Astrocyte (in vitro differentiated cells and primary cell): ENCODE measurements around the gene PRSS57. TPM values are rescaled to one million over a fixed set of nuclear protein-coding genes. Genes with fewer than 3 reads are reported as not detected.
A peak's percentile ranks its signal among the peaks of the same experiment; 100 is the strongest.

Experiments used
- DNase-seq: peaks from one replicate; pipeline ENCODE4 v3.0.0-alpha.2; 2010; ENCODE audit warnings: low read depth
- FAIRE-seq: peaks from 2 replicates; lab custom pipeline; 2011; peaks lifted over from hg19 to GRCh38; lab: Jason Lieb, UNC
- H2AFZ ChIP-seq: 2 replicates; pipeline ENCODE4 v1.6.0; 2012; ENCODE audit warnings: low read depth, low read length, inconsistent platforms
- H3K27ac ChIP-seq: 2 replicates; pipeline ENCODE4 v1.5.1; 2011; ENCODE audit warnings: low read depth, low read length, inconsistent platforms
- H3K27me3 ChIP-seq: 2 replicates; pipeline ENCODE4 v1.6.0; 2011; ENCODE audit warnings: low read length, inconsistent platforms; ENCODE audit not compliant: insufficient read depth
- H3K36me3 ChIP-seq: 2 replicates; pipeline ENCODE4 v1.5.1; 2011; ENCODE audit warnings: low read length, inconsistent platforms; ENCODE audit not compliant: insufficient read depth
- H3K4me1 ChIP-seq: 2 replicates; pipeline ENCODE4 v1.5.1; 2011; ENCODE audit warnings: low read length, inconsistent platforms; ENCODE audit not compliant: insufficient read depth
- H3K4me2 ChIP-seq: 2 replicates; pipeline ENCODE4 v1.6.0; 2012; ENCODE audit warnings: low read length, inconsistent platforms
- H3K4me3 ChIP-seq: 2 replicates; pipeline ENCODE4 v1.5.1; 2011; ENCODE audit warnings: low read depth, mild to moderate bottlenecking, low read length, inconsistent platforms; ENCODE audit not compliant: insufficient read depth
- H3K79me2 ChIP-seq: 2 replicates; pipeline ENCODE4 v1.6.0; 2012; ENCODE audit warnings: mild to moderate bottlenecking, low read length, inconsistent platforms; ENCODE audit not compliant: insufficient read depth
- H3K9ac ChIP-seq: 2 replicates; pipeline ENCODE4 v1.6.0; 2012; ENCODE audit warnings: mild to moderate bottlenecking, low read length, inconsistent platforms
- H3K9me3 ChIP-seq: 2 replicates; pipeline ENCODE4 v1.5.1; 2012; ENCODE audit warnings: low read depth, mild to moderate bottlenecking, low read length, inconsistent platforms; ENCODE audit not compliant: insufficient read depth
- H4K20me1 ChIP-seq: 2 replicates; pipeline ENCODE4 v1.6.0; 2012; ENCODE audit warnings: low read length, inconsistent platforms; ENCODE audit not compliant: insufficient read depth
- H3K27ac Mint-ChIP-seq: one replicate; pipeline ENCODE4 v1.8.0; 2021; ENCODE audit warnings: mild to moderate bottlenecking, mixed read lengths; ENCODE audit not compliant: unreplicated experiment
- H3K27me3 Mint-ChIP-seq: one replicate; pipeline ENCODE4 v1.8.0; 2021; ENCODE audit warnings: low read depth, mixed read lengths; ENCODE audit not compliant: unreplicated experiment
- H3K36me3 Mint-ChIP-seq: one replicate; pipeline ENCODE4 v1.8.0; 2021; ENCODE audit warnings: low read depth, mixed read lengths; ENCODE audit not compliant: unreplicated experiment
- H3K4me1 Mint-ChIP-seq: one replicate; pipeline ENCODE4 v1.8.0; 2021; ENCODE audit warnings: low read depth, mixed read lengths; ENCODE audit not compliant: unreplicated experiment
- H3K4me3 Mint-ChIP-seq: one replicate; pipeline ENCODE4 v1.8.0; 2021; ENCODE audit warnings: mild to moderate bottlenecking, moderate library complexity, mixed read lengths; ENCODE audit not compliant: unreplicated experiment
- H3K9me3 Mint-ChIP-seq: one replicate; pipeline ENCODE4 v1.8.0; 2021; ENCODE audit warnings: mild to moderate bottlenecking, mixed read lengths; ENCODE audit not compliant: unreplicated experiment
- EZH2 ChIP-seq: IDR thresholded peaks from 2 replicates; pipeline ENCODE4 v1.6.1; 2012; ENCODE audit warnings: mild to moderate bottlenecking, low read length, inconsistent platforms; ENCODE audit not compliant: insufficient read depth
- total RNA-seq: library from RNA; stranded (reverse); gene quantifications from 2 replicates; pipeline ENCODE4 v1.2.1, GENCODE V29; 2021
- TF ChIP-seq, protein P1 (sequence below): IDR thresholded peaks from 2 replicates; pipeline ENCODE4 v1.5.1; 2011; ENCODE audit warnings: low read depth, mild to moderate bottlenecking, inconsistent platforms, low read length, moderate library complexity; ENCODE audit not compliant: insufficient read depth

PRSS57 gene
- total RNA-seq, 1 donor from 2014 or later, result not detected

- no peak overlapping the region for H3K27ac ChIP-seq
- Mint-ChIP-seq H3K27me3 (no peaks in the 10 kb centered on the region), H3K9me3 (peaks cover 6% of the 10 kb centered on the region), H3K36me3 (peaks cover 1% of the 10 kb centered on the region), H3K4me1 (no peaks in the 10 kb centered on the region), H3K4me3 (no peak overlapping the region), H3K27ac (no peak overlapping the region)
- peaks cover 3% of the 10 kb centered on the region for H3K9me3 ChIP-seq
- no peaks in the 10 kb centered on the region for H3K36me3 ChIP-seq
- no peaks in the 10 kb centered on the region for H3K79me2 ChIP-seq
- DNase-seq, result no peak
- no peak for TF ChIP-seq EZH2
- TF ChIP-seq, protein P1, sequence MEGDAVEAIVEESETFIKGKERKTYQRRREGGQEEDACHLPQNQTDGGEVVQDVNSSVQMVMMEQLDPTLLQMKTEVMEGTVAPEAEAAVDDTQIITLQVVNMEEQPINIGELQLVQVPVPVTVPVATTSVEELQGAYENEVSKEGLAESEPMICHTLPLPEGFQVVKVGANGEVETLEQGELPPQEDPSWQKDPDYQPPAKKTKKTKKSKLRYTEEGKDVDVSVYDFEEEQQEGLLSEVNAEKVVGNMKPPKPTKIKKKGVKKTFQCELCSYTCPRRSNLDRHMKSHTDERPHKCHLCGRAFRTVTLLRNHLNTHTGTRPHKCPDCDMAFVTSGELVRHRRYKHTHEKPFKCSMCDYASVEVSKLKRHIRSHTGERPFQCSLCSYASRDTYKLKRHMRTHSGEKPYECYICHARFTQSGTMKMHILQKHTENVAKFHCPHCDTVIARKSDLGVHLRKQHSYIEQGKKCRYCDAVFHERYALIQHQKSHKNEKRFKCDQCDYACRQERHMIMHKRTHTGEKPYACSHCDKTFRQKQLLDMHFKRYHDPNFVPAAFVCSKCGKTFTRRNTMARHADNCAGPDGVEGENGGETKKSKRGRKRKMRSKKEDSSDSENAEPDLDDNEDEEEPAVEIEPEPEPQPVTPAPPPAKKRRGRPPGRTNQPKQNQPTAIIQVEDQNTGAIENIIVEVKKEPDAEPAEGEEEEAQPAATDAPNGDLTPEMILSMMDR, result no peak
- H4K20me1 ChIP-seq, result peaks cover 23% of the 10 kb centered on the region
- H3K9ac ChIP-seq, result no peak overlapping the region
- H3K4me3 ChIP-seq, result no peak overlapping the region
- no peak overlapping the region for H3K4me2 ChIP-seq
- FAIRE-seq, result no peak
- H3K4me1 ChIP-seq, result no peaks in the 10 kb centered on the region
- no peaks in the 10 kb centered on the region for H3K27me3 ChIP-seq
- H2AFZ ChIP-seq, result no peak overlapping the region
These were observed 25.3 kb upstream of the PRSS57 start for GRCh38 chr19:720345-721160.

DNA sequence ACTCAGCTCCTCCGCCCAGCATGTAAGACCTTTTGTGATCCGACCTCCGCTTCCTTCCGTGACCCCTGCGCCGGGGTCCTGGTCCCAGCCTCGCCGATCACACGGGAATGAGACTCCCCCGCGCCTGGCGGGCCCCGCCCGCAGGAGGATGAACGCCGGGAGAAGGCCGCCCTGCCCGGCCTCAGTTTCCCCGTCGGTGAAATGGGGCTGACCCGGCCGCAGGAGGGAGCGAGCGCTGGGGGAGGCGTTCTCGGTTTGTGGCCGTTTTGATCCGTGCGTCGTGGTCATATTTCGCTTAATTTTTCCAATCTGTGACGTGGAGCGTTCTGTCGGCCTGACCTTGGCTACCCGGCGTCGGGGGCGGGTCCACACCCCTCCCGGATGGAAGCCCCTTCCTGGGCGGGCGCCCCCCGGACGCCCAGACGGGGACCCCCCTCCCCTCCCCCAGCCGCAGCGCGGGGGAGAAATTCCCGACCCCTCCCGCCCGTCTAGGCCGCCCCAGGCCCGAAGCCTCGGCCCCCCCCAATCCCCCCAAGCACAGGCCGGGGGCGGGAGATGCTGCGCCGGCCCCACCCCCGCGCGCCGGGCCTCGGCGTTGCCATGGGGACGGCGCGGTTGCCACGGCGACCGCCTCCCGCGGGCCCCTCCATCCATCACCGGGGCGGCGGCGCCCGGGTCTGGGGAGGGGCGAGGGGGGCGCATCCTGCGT, 24.5 kb upstream of the PRSS57 start:
- Histone ChIP-seq H3K4me1 (no peaks in the 10 kb centered on the region), H3K79me2 (no peaks in the 10 kb centered on the region), H2AFZ (no peak overlapping the region), H3K9ac (no peak overlapping the region), H3K4me2 (peak overlapping the region; percentile 35), H3K9me3 (peaks cover 7% of the 10 kb centered on the region), H3K27ac (no peak overlapping the region), H3K27me3 (no peaks in the 10 kb centered on the region), H3K36me3 (no peaks in the 10 kb centered on the region), H3K4me3 (no peak overlapping the region), H4K20me1 (peaks cover 26% of the 10 kb centered on the region)
- Mint-ChIP-seq H3K9me3 (peaks cover 7% of the 10 kb centered on the region), H3K36me3 (peaks cover 5% of the 10 kb centered on the region), H3K4me3 (no peak overlapping the region), H3K27ac (no peak overlapping the region), H3K4me1 (no peaks in the 10 kb centered on the region), H3K27me3 (no peaks in the 10 kb centered on the region)
- DNase-seq, result no peak
- no peak for FAIRE-seq
- peak; percentile 24 for TF ChIP-seq EZH2
- TF ChIP-seq, protein P1, result no peak
